ENCODE measurements around the gene BST2.

DNA sequence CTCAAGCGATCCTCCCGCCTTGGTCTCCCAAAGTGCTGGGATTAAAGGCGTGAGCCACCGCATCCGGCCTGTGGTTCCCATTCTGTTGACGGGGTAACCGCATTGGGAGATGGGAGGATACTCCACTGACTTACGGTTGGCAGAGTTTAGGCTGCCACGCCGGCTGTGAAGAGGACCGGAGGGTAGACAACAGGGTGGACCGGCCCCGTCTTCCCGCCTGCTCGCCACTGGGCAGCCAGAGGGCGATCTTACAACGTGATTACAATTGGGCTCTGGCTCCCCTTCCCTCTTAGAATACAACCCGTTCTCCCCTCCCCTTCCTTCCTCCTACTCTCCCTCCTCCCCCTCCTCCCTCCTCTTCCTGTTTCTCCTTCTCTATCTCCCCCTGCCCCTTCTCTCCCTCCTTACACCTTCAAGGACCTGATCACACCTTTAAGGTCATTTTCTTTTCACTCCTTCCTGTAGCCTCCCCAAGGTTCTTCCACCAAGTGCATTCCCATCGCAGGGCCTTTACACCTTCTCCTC is 10.5 kb downstream of the BST2 start:
- TF ChIP-seq, protein P1, sequence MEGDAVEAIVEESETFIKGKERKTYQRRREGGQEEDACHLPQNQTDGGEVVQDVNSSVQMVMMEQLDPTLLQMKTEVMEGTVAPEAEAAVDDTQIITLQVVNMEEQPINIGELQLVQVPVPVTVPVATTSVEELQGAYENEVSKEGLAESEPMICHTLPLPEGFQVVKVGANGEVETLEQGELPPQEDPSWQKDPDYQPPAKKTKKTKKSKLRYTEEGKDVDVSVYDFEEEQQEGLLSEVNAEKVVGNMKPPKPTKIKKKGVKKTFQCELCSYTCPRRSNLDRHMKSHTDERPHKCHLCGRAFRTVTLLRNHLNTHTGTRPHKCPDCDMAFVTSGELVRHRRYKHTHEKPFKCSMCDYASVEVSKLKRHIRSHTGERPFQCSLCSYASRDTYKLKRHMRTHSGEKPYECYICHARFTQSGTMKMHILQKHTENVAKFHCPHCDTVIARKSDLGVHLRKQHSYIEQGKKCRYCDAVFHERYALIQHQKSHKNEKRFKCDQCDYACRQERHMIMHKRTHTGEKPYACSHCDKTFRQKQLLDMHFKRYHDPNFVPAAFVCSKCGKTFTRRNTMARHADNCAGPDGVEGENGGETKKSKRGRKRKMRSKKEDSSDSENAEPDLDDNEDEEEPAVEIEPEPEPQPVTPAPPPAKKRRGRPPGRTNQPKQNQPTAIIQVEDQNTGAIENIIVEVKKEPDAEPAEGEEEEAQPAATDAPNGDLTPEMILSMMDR (IDR thresholded peaks at IDR 0.05; ENCODE audit: insufficient read depth, low read length) = peak; percentile 73
- no peak for TF ChIP-seq POLR2AphosphoS5 (IDR thresholded peaks at IDR 0.05; ENCODE audit: low read depth)
- TF ChIP-seq GABPA (IDR thresholded peaks at IDR 0.05; ENCODE audit: low read depth) = no peak
- TF ChIP-seq, protein P2, sequence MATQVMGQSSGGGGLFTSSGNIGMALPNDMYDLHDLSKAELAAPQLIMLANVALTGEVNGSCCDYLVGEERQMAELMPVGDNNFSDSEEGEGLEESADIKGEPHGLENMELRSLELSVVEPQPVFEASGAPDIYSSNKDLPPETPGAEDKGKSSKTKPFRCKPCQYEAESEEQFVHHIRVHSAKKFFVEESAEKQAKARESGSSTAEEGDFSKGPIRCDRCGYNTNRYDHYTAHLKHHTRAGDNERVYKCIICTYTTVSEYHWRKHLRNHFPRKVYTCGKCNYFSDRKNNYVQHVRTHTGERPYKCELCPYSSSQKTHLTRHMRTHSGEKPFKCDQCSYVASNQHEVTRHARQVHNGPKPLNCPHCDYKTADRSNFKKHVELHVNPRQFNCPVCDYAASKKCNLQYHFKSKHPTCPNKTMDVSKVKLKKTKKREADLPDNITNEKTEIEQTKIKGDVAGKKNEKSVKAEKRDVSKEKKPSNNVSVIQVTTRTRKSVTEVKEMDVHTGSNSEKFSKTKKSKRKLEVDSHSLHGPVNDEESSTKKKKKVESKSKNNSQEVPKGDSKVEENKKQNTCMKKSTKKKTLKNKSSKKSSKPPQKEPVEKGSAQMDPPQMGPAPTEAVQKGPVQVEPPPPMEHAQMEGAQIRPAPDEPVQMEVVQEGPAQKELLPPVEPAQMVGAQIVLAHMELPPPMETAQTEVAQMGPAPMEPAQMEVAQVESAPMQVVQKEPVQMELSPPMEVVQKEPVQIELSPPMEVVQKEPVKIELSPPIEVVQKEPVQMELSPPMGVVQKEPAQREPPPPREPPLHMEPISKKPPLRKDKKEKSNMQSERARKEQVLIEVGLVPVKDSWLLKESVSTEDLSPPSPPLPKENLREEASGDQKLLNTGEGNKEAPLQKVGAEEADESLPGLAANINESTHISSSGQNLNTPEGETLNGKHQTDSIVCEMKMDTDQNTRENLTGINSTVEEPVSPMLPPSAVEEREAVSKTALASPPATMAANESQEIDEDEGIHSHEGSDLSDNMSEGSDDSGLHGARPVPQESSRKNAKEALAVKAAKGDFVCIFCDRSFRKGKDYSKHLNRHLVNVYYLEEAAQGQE (IDR thresholded peaks at IDR 0.05; ENCODE audit: insufficient replicate concordance, low read depth) = no peak

Data from HL-60 (cell line).